Glomerular visceral epithelial cell (primary cell): Measurements from ENCODE around the gene SORCS3.

Experiments used
- DNase-seq: peaks from one replicate; pipeline ENCODE4 v3.0.0-alpha.2; 2016; ENCODE audit errors: extremely low spot score

Gene SORCS3

GRCh38 chr10:104646146-104646545 is 5.1 kb downstream of the SORCS3 start:
- DNase-seq = no peak

- DNase-seq = peak; percentile 17
Measured at GRCh38 chr10:104648421-104648820, 7.3 kb downstream of the SORCS3 start.

GRCh38 chr10:104650072-104650471 is 9.0 kb downstream of the SORCS3 start:
- no peak for DNase-seq

- DNase-seq = no peak
Measured at GRCh38 chr10:104650635-104651331, 9.7 kb downstream of the SORCS3 start.

GRCh38 chr10:104657036-104657435 is 15.9 kb downstream of the SORCS3 start:
- DNase-seq = no peak

GRCh38 chr10:104657457-104657856 is 16.4 kb downstream of the SORCS3 start:
- no peak for DNase-seq

- no peak for DNase-seq
Measured at GRCh38 chr10:104658067-104658466, 17.0 kb downstream of the SORCS3 start.

- DNase-seq = no peak
Measured at GRCh38 chr10:104659809-104660208, 18.7 kb downstream of the SORCS3 start.

GRCh38 chr10:104663076-104663475 is 22.0 kb downstream of the SORCS3 start:
- DNase-seq = no peak

GRCh38 chr10:104663563-104663962 is 22.5 kb downstream of the SORCS3 start:
- no peak for DNase-seq

GRCh38 chr10:104664205-104664604 is 23.1 kb downstream of the SORCS3 start:
- no peak for DNase-seq

- DNase-seq = no peak
Measured at GRCh38 chr10:104665174-104665573, 24.1 kb downstream of the SORCS3 start.

GRCh38 chr10:104666106-104666505 is 25.0 kb downstream of the SORCS3 start:
- no peak for DNase-seq

GRCh38 chr10:104676874-104677273 is 35.8 kb downstream of the SORCS3 start:
- no peak for DNase-seq

GRCh38 chr10:104678658-104679057 is 37.6 kb downstream of the SORCS3 start:
- DNase-seq = no peak

GRCh38 chr10:104680467-104681401 is 39.6 kb downstream of the SORCS3 start:
- DNase-seq = peak; percentile 12

GRCh38 chr10:104681485-104681884 is 40.4 kb downstream of the SORCS3 start:
- no peak for DNase-seq

GRCh38 chr10:104683567-104683966 is 42.5 kb downstream of the SORCS3 start:
- DNase-seq = no peak

GRCh38 chr10:104686829-104687228 is 45.7 kb downstream of the SORCS3 start:
- no peak for DNase-seq

- DNase-seq = no peak
Measured at GRCh38 chr10:104688251-104689042, 47.4 kb downstream of the SORCS3 start.

- DNase-seq = no peak
Measured at GRCh38 chr10:104689105-104689504, 48.0 kb downstream of the SORCS3 start.

GRCh38 chr10:104689547-104689946 is 48.5 kb downstream of the SORCS3 start:
- no peak for DNase-seq
